Epithelial cell of prostate (primary cell): Measurements from ENCODE around the gene DCPS.

ENCODE experiments used
- DNase-seq: peaks from one replicate; pipeline ENCODE4 v3.0.0-alpha.2; 2011; ENCODE audit warnings: low read depth, low spot score
- H3K27ac ChIP-seq: fragments of 450-650 bp; 2 replicates; pipeline ENCODE4 v1.5.1; 2017; ENCODE audit warnings: mild to moderate bottlenecking

The DCPS gene

GRCh38 chr11:126322996-126323395 lies 19.1 kb downstream of the DCPS start:
- DNase-seq = no peak
- H3K27ac ChIP-seq = no peak overlapping the region

- DNase-seq = no peak
- H3K27ac ChIP-seq = no peak overlapping the region
Observed at GRCh38 chr11:126327281-126328000, 23.6 kb downstream of the DCPS start.

DNA sequence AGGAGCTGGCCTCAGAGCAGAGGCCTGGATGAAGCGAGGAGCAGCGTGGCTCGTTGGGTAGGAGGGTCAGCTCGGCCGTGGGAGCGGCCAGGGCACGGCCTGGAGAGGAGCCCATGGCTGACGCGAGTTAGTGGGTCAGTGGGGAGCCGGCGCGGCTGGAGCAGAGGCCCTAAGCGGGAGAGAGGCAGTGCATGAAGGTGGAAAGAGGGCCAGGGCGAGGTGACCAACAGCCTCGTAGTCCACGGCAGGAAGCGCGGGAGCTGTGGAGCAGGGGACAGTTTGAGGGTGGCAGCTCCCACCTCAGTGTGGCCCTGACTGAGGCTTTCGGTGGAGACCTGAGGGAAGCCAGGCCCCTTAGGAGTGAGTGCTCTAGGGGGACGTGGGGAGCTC lies 24.1 kb downstream of the DCPS start:
- DNase-seq = no peak
- no peak overlapping the region for H3K27ac ChIP-seq

GRCh38 chr11:126328444-126328843 lies 24.6 kb downstream of the DCPS start:
- H3K27ac ChIP-seq = no peak overlapping the region
- no peak for DNase-seq

GRCh38 chr11:126328938-126329643 lies 25.2 kb downstream of the DCPS start:
- DNase-seq = no peak
- no peak overlapping the region for H3K27ac ChIP-seq

DNA sequence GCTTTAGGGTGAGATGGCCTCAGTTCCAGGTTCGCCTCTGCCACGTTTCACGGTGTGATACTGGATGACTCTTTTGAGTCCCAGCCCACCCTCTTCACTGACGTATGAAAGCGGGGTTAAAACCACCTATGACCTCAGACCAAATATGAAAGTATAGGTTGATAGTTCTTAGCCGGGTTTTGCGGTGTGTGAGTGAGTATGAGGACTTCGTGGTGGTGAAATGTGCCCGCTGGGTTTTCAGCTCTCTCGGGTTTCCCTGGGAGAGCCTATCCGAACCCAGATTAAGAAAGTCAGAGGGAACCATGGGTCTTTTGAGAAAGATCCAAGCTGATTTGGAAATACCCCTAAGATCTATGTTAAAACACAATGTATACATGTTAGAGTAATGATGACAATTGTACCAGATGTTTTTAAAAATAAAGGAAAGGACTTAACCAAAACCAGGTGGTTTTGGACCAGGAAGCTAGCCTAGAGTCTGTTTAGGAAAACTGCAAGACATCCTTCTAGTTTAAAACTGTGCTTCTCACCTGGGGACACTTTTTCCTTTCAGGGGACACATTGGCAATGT lies 25.9 kb downstream of the DCPS start:
- no peak overlapping the region for H3K27ac ChIP-seq
- no peak for DNase-seq

DNA sequence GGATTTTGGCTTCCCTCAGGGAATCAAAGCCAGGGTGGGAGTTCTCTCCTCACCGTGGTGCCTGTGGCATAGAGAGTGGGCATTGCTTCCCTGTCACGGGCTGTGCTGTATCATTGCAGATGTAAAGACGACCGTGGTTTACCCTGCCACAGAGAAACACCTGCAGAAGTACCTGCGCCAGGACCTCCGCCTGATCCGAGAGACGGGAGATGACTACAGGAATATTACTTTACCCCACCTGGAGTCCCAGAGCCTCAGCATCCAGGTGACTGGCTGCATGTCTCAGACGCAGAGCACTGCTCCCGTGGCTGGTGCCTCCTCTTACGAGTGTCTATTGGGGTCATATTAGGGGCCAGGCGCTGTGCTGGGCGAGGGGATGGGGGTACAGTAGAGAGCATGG lies 27.4 kb downstream of the DCPS start:
- no peak for DNase-seq
- H3K27ac ChIP-seq = no peak overlapping the region

- no peak overlapping the region for H3K27ac ChIP-seq
- no peak for DNase-seq
Observed at GRCh38 chr11:126332221-126332711, 28.4 kb downstream of the DCPS start.

- H3K27ac ChIP-seq = no peak overlapping the region
- DNase-seq = no peak
Observed at GRCh38 chr11:126333142-126333541, 29.3 kb downstream of the DCPS start.

DNA sequence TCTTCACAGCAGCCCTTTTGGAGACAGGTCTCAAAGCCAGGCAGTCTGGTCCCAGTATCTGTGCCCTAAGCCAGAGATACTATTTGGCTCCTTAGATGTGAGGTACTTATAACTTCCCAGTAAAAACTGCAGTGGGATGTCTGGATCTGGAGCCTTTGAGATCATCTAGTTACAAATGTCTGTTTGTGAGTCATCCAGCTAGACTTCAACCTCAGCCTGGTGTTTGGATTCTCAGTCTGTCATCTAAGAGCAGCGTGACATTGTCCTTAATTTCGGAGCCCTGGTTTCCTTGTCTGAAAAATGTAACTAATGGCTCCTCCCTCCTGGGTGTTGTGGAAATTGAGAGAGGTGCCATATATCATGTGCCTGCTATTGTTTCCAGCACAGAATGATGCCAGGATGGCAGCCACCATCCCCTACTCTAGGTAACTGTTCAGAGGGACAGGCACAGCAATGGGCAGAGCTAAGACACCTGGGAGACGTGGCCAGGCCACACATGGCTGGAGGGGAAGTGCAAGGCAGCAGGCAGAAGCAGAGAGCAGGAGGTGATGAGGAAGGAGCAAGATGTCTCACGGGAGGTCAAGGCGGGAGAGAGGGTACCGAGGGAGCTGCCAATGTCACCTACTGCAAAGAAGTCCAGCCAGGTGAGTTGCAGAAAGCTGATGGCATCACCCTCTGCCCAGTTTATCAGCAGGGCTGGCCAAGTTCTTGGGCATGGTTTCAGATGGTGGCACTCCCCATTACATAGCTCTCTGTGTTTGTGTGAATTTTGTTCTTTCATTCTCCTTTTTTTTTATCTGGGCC lies 31.0 kb downstream of the DCPS start:
- no peak overlapping the region for H3K27ac ChIP-seq
- no peak for DNase-seq

DNA sequence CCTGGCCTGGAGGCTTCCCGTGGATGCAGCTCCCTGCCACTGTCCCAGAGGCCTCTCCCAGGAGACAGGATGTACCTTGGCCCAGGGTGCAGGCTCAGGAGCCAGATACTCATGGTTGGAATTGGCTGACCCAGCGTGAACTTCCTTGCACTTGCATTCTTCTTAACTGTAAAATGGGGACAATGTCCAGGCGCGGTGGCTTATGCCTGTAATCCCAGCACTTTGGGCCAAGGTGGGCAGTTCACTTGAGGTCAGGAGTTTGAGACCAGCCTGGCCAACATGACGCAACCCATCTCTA lies 31.6 kb downstream of the DCPS start:
- H3K27ac ChIP-seq = no peak overlapping the region
- DNase-seq = no peak

DNA sequence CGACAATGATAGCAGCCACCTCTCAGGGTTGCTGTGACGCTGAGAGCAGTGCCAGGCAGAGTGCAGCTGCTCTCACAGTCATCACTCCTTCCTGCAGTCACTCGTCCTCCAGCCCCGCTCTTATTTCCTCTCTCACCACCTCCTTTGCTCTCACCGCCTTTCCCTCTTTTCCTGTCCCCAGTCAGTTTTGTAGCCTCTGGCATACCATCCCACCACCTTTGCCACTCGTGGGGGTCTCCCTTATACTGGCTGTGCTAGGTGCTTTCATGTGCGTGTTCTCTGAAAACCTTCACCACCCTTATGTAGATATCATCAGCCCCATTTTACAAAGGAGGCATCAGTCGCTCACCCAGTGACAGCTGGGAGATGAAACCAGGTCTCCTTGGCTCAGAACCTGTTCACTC lies 32.3 kb downstream of the DCPS start:
- no peak for DNase-seq
- no peak overlapping the region for H3K27ac ChIP-seq

DNA sequence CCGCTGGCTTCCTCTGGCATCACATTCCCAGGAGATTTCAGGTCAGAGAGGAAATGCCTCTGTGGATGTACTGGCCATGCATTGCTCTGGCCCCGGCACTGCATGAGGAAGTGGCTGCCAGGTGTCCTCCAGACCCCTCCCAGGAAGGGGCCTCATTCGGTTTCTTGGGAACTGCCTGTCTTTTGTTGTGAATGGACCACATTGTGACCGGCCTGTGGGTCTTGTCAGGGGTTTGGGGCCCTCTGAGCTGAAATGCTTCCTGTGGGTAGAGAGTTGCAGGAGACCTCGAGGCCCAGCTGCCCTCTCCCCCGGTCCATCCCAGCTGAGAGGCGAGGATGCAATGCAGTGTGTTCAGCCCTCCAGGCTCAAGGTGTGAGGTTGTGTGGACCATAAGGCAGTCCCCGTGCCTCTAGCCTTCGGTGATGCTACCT lies 32.8 kb downstream of the DCPS start:
- no peak for DNase-seq
- no peak overlapping the region for H3K27ac ChIP-seq

- H3K27ac ChIP-seq = no peak overlapping the region
- no peak for DNase-seq
Observed at GRCh38 chr11:126337126-126337473, 33.2 kb downstream of the DCPS start.

- H3K27ac ChIP-seq = no peak overlapping the region
- no peak for DNase-seq
Observed at GRCh38 chr11:126337474-126338241, 33.8 kb downstream of the DCPS start.

- no peak overlapping the region for H3K27ac ChIP-seq
- DNase-seq = no peak
Observed at GRCh38 chr11:126338346-126339055, 34.6 kb downstream of the DCPS start.

- no peak for DNase-seq
- no peak overlapping the region for H3K27ac ChIP-seq
Observed at GRCh38 chr11:126339073-126339862, 35.4 kb downstream of the DCPS start.

GRCh38 chr11:126339863-126340434 lies 36.1 kb downstream of the DCPS start:
- H3K27ac ChIP-seq = no peak overlapping the region
- no peak for DNase-seq
